IMR-90 (cell line): ENCODE data around the gene FALEC. TPM values are rescaled to one million over a fixed set of nuclear protein-coding genes. Genes with fewer than 3 reads are reported as not detected.
A peak's percentile ranks its signal among the peaks of the same experiment; 100 is the strongest.

Experiments
- ATAC-seq: fragments of 200-7000 bp; cut with Tn5 transposase; 2 replicates; pipeline ENCODE4 v1.9.1; 2020; ENCODE audit warnings: low read depth, mild to moderate bottlenecking, moderate library complexity
- BruUV-seq: library from RNA; stranded (reverse); fragments of 400-500 nt; replicated peaks from 2 replicates; lab custom pipeline; 2021; lab: Mats Ljungman, UMichigan
- CTCF ChIA-PET: fragments of 300-600 bp; formaldehyde crosslinking; extraction: SDS; loops from one replicate; lab custom pipeline; 2021; ENCODE audit warnings: antibody characterized with exemption; lab: Yijun Ruan, JAX
- POLR2A ChIA-PET: fragments of 300-600 bp; sonication (Branson Sonifier 250); formaldehyde crosslinking; loops from one replicate; lab custom pipeline; 2022; ENCODE audit warnings: antibody characterized with exemption; ENCODE audit not compliant: unreplicated experiment; lab: Charles Lee
- DNase-seq: peaks from one replicate; pipeline ENCODE4 v3.0.0; 2013
- H2AFZ ChIP-seq: replicated peaks from 2 replicates; pipeline ENCODE3; 2013; ENCODE audit warnings: low read length, mild to moderate bottlenecking; ENCODE audit not compliant: poor library complexity
- H2AK5ac ChIP-seq: 2 replicates; pipeline ENCODE4 v1.6.1; 2013; ENCODE audit warnings: low read depth, low read length, inconsistent platforms
- H2AK9ac ChIP-seq: replicated peaks from 2 replicates; pipeline ENCODE3; 2013; ENCODE audit warnings: mild to moderate bottlenecking, low read depth, low read length, moderate library complexity; ENCODE audit not compliant: poor library complexity
- H2BK120ac ChIP-seq: 2 replicates; pipeline ENCODE4 v1.6.1; 2013; ENCODE audit warnings: low read depth, low read length, inconsistent platforms
- H2BK15ac ChIP-seq: 3 replicates; pipeline ENCODE4 v1.6.1; 2013; ENCODE audit warnings: low read depth, low read length, inconsistent platforms
- H2BK20ac ChIP-seq: 2 replicates; pipeline ENCODE4 v1.6.1; 2013; ENCODE audit warnings: low read depth, mild to moderate bottlenecking, inconsistent platforms, low read length, moderate library complexity
- H2BK5ac ChIP-seq: 2 replicates; pipeline ENCODE4 v1.6.1; 2013; ENCODE audit warnings: mild to moderate bottlenecking, low read depth, low read length, inconsistent platforms; ENCODE audit not compliant: poor library complexity, severe bottlenecking
- H3K14ac ChIP-seq: replicated peaks from 2 replicates; pipeline ENCODE4 v1.6.1; 2013; ENCODE audit warnings: low read depth, low read length, inconsistent platforms
- H3K18ac ChIP-seq: 2 replicates; pipeline ENCODE4 v1.6.1; 2013; ENCODE audit warnings: low read depth, low read length, control low read depth
- H3K23ac ChIP-seq: 2 replicates; pipeline ENCODE4 v1.6.1; 2013; ENCODE audit warnings: low read depth, low read length, inconsistent platforms
- H3K27ac ChIP-seq: 2 replicates; pipeline ENCODE4 v1.5.1; 2013; ENCODE audit warnings: mild to moderate bottlenecking, control low read depth, low read length; ENCODE audit not compliant: insufficient read depth
- H3K27me3 ChIP-seq: 2 replicates; pipeline ENCODE4 v1.6.1; 2013; ENCODE audit warnings: low read length; ENCODE audit not compliant: control insufficient read depth, insufficient read depth
- H3K36me3 ChIP-seq: 2 replicates; pipeline ENCODE4 v1.6.1; 2013; ENCODE audit warnings: low read length, mixed read lengths; ENCODE audit not compliant: control insufficient read depth, insufficient read depth
- H3K4ac ChIP-seq: 2 replicates; pipeline ENCODE4 v1.6.1; 2013; ENCODE audit warnings: low read depth, low read length, inconsistent platforms
- H3K4me1 ChIP-seq: 2 replicates; pipeline ENCODE4 v1.6.1; 2013; ENCODE audit warnings: low read length, mixed read lengths; ENCODE audit not compliant: control insufficient read depth, insufficient read depth
- H3K4me2 ChIP-seq: 2 replicates; pipeline ENCODE4 v1.6.1; 2013; ENCODE audit warnings: low read depth, mild to moderate bottlenecking, control low read depth, low read length, moderate library complexity
- H3K4me3 ChIP-seq: 2 replicates; pipeline ENCODE4 v1.5.1; 2013; ENCODE audit warnings: low read depth, mild to moderate bottlenecking, control low read depth, low read length, moderate library complexity; ENCODE audit not compliant: insufficient read depth
- H3K56ac ChIP-seq: 2 replicates; pipeline ENCODE4 v1.6.1; 2013; ENCODE audit warnings: low read length, inconsistent platforms; ENCODE audit not compliant: insufficient read depth; ENCODE audit errors: extremely low read depth
- H3K79me1 ChIP-seq, 2 experiments: 2 replicates each; pipeline ENCODE4 v1.6.1; 2013; ENCODE audit warnings: low read length in 2 of 2, inconsistent platforms in 1 of 2, low read depth in 1 of 2
- H3K9ac ChIP-seq: 2 replicates; pipeline ENCODE4 v1.6.1; 2013; ENCODE audit warnings: low read depth, low read length, control low read depth
- H3K9me1 ChIP-seq: 2 replicates; pipeline ENCODE4 v1.6.1; 2013; ENCODE audit warnings: low read length, inconsistent platforms; ENCODE audit not compliant: insufficient read depth
- H3K9me3 ChIP-seq: 2 replicates; pipeline ENCODE4 v1.6.1; 2013; ENCODE audit warnings: low read length; ENCODE audit not compliant: control insufficient read depth, insufficient read depth
- H4K20me1 ChIP-seq: 2 replicates; pipeline ENCODE4 v1.6.1; 2013; ENCODE audit warnings: low read length, inconsistent platforms; ENCODE audit not compliant: insufficient read depth
- H4K5ac ChIP-seq: 2 replicates; pipeline ENCODE4 v1.6.1; 2013; ENCODE audit warnings: mild to moderate bottlenecking, low read depth, low read length, control low read depth
- H4K8ac ChIP-seq, 2 experiments: 2 replicates each; pipeline ENCODE4 v1.6.1; 2013; ENCODE audit warnings: low read depth in 2 of 2, low read length in 2 of 2, control low read depth in 1 of 2, inconsistent platforms in 1 of 2
- H4K91ac ChIP-seq: 2 replicates; pipeline ENCODE4 v1.6.1; 2013; ENCODE audit warnings: low read depth, low read length, inconsistent platforms; ENCODE audit not compliant: insufficient read depth
- BHLHE40 ChIP-seq: fragments of 150-350 bp; IDR thresholded peaks from 2 replicates; pipeline ENCODE4 v1.6.1; 2016; ENCODE audit warnings: mild to moderate bottlenecking, low read depth, low read length
- CEBPB ChIP-seq: IDR thresholded peaks from 2 replicates; pipeline ENCODE4 v1.6.1; 2012; ENCODE audit warnings: low read depth, low read length, improper control_type of control experiment
- CHD1 ChIP-seq: IDR thresholded peaks from 2 replicates; pipeline ENCODE4 v1.6.1; 2012; ENCODE audit warnings: low read depth, low read length, improper control_type of control experiment
- FOS ChIP-seq: fragments of 150-350 bp; IDR thresholded peaks from 2 replicates; pipeline ENCODE4 v1.6.1; 2016; ENCODE audit warnings: low read depth, low read length
- MAFK ChIP-seq: IDR thresholded peaks from 2 replicates; pipeline ENCODE4 v1.6.1; 2012; ENCODE audit warnings: low read depth, low read length, improper control_type of control experiment
- MAZ ChIP-seq: IDR thresholded peaks from 2 replicates; pipeline ENCODE4 v1.6.1; 2012; ENCODE audit warnings: low read depth, mild to moderate bottlenecking, low read length, improper control_type of control experiment, moderate library complexity, borderline replicate concordance
- MXI1 ChIP-seq: IDR thresholded peaks from 2 replicates; pipeline ENCODE4 v1.6.1; 2012; ENCODE audit warnings: low read depth, mild to moderate bottlenecking, low read length, moderate library complexity, borderline replicate concordance
- NFE2L2 ChIP-seq: fragments of 150-350 bp; IDR thresholded peaks from 2 replicates; pipeline ENCODE4 v1.6.1; 2016; ENCODE audit warnings: low read depth, mild to moderate bottlenecking, low read length
- POLR2A ChIP-seq: IDR thresholded peaks from 2 replicates; pipeline ENCODE4 v1.6.1; 2012; ENCODE audit warnings: mild to moderate bottlenecking, low read depth, low read length
- RAD21 ChIP-seq: IDR thresholded peaks from 2 replicates; pipeline ENCODE4 v1.6.1; 2012; ENCODE audit warnings: low read length, improper control_type of control experiment
- RCOR1 ChIP-seq: IDR thresholded peaks from 2 replicates; pipeline ENCODE4 v1.6.1; 2012; ENCODE audit warnings: mild to moderate bottlenecking, low read length, improper control_type of control experiment; ENCODE audit not compliant: insufficient replicate concordance
- RFX5 ChIP-seq: IDR thresholded peaks from 2 replicates; pipeline ENCODE4 v1.8.0; 2012; ENCODE audit warnings: low read depth, mild to moderate bottlenecking, low read length, moderate library complexity
- SMC3 ChIP-seq: fragments of 150-350 bp; IDR thresholded peaks from 2 replicates; pipeline ENCODE4 v1.6.1; 2016; ENCODE audit warnings: low read depth, mild to moderate bottlenecking, antibody characterized with exemption, low read length, moderate library complexity
- WGBS, 2 experiments: methylation state at CpG; one replicate each; pipeline versions ENCODE4 v1.1.5 to v1.1.7; 2013; ENCODE audit warnings: missing lambda C conversion rate in 2 of 2; ENCODE audit not compliant: insufficient read length in 1 of 2; ENCODE audit errors: extremely low coverage in 2 of 2; 5-methylcytosine and 5-hydroxymethylcytosine counted together
- dilution Hi-C: fragments of 300-500 bp; cut with HindIII; formaldehyde crosslinking; loops from one replicate; pipeline ENCODE4 v1.14.3; 2018; ENCODE audit warnings: low sequenced_read_pairs; ENCODE audit not compliant: unreplicated experiment
- in situ Hi-C: fragments of 300-500 bp; cut with MboI; formaldehyde crosslinking; loops from 3 replicates; pipeline ENCODE4 v1.14.3; 2019; ENCODE audit warnings: low sequenced_read_pairs, inconsistent platforms, mixed read lengths
- intact Hi-C: fragments of 100-400 bp; cut with micrococcal nuclease; formaldehyde crosslinking; loops from 2 replicates; pipeline ENCODE4 v1.10.0; 2022
- polyA plus RNA-seq, 3 experiments: library from polyadenylated mRNA; depleted of rRNA; stranded (reverse); fragments of >200 nt; gene quantifications; 2 replicates each; pipeline ENCODE4 v1.2.3, GENCODE V29; 2012; ENCODE audit warnings: low replicate concordance in 1 of 3
- total RNA-seq: library from RNA; depleted of rRNA; stranded (reverse); fragments of >200 nt; gene quantifications from 2 replicates; pipeline ENCODE4 v1.2.3, GENCODE V29; 2012
- TF ChIP-seq, protein P1 (sequence below): conservative IDR thresholded peaks from 2 replicates; pipeline ENCODE4 v1.5.1; 2012; ENCODE audit warnings: mild to moderate bottlenecking, low read depth, low read length, improper control_type of control experiment
- TF ChIP-seq, protein P2 (sequence below): fragments of 150-350 bp; IDR thresholded peaks from 2 replicates; pipeline ENCODE4 v1.6.1; 2017; ENCODE audit warnings: mild to moderate bottlenecking, antibody characterized with exemption, low read length, low read depth
- TF ChIP-seq, protein P3 (sequence below): fragments of 150-350 bp; IDR thresholded peaks from 2 replicates; pipeline ENCODE4 v1.6.1; 2016; ENCODE audit warnings: low read depth, mild to moderate bottlenecking, low read length, moderate library complexity, borderline replicate concordance

Gene FALEC
- total and polyA plus RNA-seq, 2 of the 4 experiments (the other 2 are of a cell fraction), result not detected

DNA sequence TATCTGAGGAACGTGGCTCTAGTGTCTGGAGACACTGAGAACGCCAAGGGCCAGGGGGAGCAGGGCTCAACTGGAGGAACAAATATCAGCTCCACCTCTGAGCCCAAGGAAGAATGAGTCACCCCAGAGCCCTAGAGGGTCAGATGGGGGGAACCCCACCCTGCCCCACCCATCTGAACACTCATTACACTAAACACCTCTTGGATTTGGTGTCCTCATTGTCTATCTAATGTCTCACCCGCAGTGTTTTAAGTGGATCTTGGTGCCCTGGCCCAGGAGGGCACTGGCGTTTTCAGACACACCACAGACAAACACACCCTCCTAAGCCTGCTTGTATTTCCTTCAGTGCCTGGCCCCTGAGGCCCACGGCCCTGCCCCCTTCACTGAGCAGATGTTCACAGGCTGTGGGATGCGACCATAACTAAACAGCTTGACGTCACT lies 2.2 kb upstream of the FALEC start:
- Histone ChIP-seq H3K14ac (no peak overlapping the region), H4K8ac (no peak overlapping the region), H2BK20ac (no peak overlapping the region), H3K27me3 (no peaks in the 10 kb centered on the region), H3K36me3 (peaks cover 28% of the 10 kb centered on the region), H4K91ac (no peak overlapping the region), H4K5ac (no peak overlapping the region), H3K4me1 (peaks cover 17% of the 10 kb centered on the region), H2BK120ac (no peak overlapping the region), H4K20me1 (no peaks in the 10 kb centered on the region), H3K9me3 (no peaks in the 10 kb centered on the region), H3K27ac (no peak overlapping the region), H2BK15ac (no peak overlapping the region), H2AK5ac (peak overlapping the region; percentile 56; the same call in 1 of the 2 replicates), H2AK9ac (no peak overlapping the region), H2BK5ac (no peak overlapping the region), H3K4ac (no peak overlapping the region), H3K23ac (no peak overlapping the region), H2AFZ (peak overlapping the region; percentile 44), H3K4me3 (no peak overlapping the region), H3K18ac (no peak overlapping the region), H3K56ac (no peak overlapping the region), H3K79me1 (peaks cover 22 to 63% of the 10 kb centered on the region in 2 experiments), H3K9me1 (peaks cover 30% of the 10 kb centered on the region), H3K9ac (no peak overlapping the region), H3K4me2 (no peak overlapping the region)
- TF ChIP-seq BHLHE40 (no peak), RAD21 (no peak), MAFK (no peak), SMC3 (no peak), CHD1 (no peak), FOS (no peak), RFX5 (no peak), POLR2A (no peak), RCOR1 (no peak), MXI1 (no peak), CEBPB (no peak), MAZ (no peak), NFE2L2 (no peak)
- TF ChIP-seq, protein P1, sequence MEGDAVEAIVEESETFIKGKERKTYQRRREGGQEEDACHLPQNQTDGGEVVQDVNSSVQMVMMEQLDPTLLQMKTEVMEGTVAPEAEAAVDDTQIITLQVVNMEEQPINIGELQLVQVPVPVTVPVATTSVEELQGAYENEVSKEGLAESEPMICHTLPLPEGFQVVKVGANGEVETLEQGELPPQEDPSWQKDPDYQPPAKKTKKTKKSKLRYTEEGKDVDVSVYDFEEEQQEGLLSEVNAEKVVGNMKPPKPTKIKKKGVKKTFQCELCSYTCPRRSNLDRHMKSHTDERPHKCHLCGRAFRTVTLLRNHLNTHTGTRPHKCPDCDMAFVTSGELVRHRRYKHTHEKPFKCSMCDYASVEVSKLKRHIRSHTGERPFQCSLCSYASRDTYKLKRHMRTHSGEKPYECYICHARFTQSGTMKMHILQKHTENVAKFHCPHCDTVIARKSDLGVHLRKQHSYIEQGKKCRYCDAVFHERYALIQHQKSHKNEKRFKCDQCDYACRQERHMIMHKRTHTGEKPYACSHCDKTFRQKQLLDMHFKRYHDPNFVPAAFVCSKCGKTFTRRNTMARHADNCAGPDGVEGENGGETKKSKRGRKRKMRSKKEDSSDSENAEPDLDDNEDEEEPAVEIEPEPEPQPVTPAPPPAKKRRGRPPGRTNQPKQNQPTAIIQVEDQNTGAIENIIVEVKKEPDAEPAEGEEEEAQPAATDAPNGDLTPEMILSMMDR, result no peak
- TF ChIP-seq, protein P2, sequence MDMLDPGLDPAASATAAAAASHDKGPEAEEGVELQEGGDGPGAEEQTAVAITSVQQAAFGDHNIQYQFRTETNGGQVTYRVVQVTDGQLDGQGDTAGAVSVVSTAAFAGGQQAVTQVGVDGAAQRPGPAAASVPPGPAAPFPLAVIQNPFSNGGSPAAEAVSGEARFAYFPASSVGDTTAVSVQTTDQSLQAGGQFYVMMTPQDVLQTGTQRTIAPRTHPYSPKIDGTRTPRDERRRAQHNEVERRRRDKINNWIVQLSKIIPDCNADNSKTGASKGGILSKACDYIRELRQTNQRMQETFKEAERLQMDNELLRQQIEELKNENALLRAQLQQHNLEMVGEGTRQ, result no peak
- TF ChIP-seq, protein P3, sequence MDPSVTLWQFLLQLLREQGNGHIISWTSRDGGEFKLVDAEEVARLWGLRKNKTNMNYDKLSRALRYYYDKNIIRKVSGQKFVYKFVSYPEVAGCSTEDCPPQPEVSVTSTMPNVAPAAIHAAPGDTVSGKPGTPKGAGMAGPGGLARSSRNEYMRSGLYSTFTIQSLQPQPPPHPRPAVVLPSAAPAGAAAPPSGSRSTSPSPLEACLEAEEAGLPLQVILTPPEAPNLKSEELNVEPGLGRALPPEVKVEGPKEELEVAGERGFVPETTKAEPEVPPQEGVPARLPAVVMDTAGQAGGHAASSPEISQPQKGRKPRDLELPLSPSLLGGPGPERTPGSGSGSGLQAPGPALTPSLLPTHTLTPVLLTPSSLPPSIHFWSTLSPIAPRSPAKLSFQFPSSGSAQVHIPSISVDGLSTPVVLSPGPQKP, result no peak
- intact Hi-C loops, result no loop called here
- DNase-seq (no peak), ATAC-seq (no peak)
- no TSS peak for BruUV-seq
- in situ Hi-C loops, result no loop called here
- ChIA-PET POLR2A (no interaction called here), CTCF (no interaction called here)
- dilution Hi-C loops, result no loop called here
- WGBS, 2 experiments, result no CpG with 5 or more reads among the region's 7 CpGs
